HepG2 (cell line): ENCODE measurements around the gene MRRF. TPM values are rescaled to one million over a fixed set of nuclear protein-coding genes. Genes with fewer than 3 reads are reported as not detected.

Source experiments
- ATAC-seq: fragments of 200-7000 bp; cut with Tn5 transposase; 3 replicates; pipeline ENCODE4 v1.9.1; 2020; ENCODE audit warnings: mild to moderate bottlenecking, moderate library complexity
- BruUV-seq: library from RNA; stranded (reverse); fragments of 400-500 nt; replicated peaks from 2 replicates; lab custom pipeline; 2021; lab: Mats Ljungman, UMichigan
- CTCF ChIA-PET: fragments of 300-600 bp; formaldehyde crosslinking; extraction: SDS; loops from one replicate; lab custom pipeline; 2021; ENCODE audit warnings: low total read pairs, inconsistent platforms, low intra/inter-chr PET ratio; lab: Yijun Ruan, JAX
- POLR2A ChIA-PET: fragments of 350-600 bp; sonication (Branson Sonifier 250); formaldehyde crosslinking; loops from one replicate; lab custom pipeline; 2020; ENCODE audit warnings: antibody characterized with exemption, inconsistent platforms; lab: Yijun Ruan, JAX
- DNase-seq: peaks from one replicate; pipeline ENCODE4 v3.0.0-alpha.2; 2015; ENCODE audit warnings: low spot score
- FAIRE-seq: peaks from 3 replicates; lab custom pipeline; 2011; peaks lifted over from hg19 to GRCh38; lab: Jason Lieb, UNC
- H2AFZ ChIP-seq: one replicate; pipeline ENCODE4 v1.6.1; 2011; ENCODE audit warnings: low read length, inconsistent platforms
- H3K27ac ChIP-seq: fragments of 300-600 bp; 3 replicates; pipeline ENCODE4 v1.8.0; 2011; ENCODE audit warnings: mixed run types, mild to moderate bottlenecking, mixed read lengths, low read length, inconsistent platforms; ENCODE audit not compliant: insufficient read depth; ENCODE audit errors: extremely low read length
- H3K27me3 ChIP-seq, 2 experiments: fragments of 200-600 bp in 1 of 2; 2 replicates in 1 of 2; 3 replicates in 1 of 2; pipeline versions ENCODE4 v1.6.0 to v1.8.0; 2011; ENCODE audit warnings: low read length in 2 of 2, mild to moderate bottlenecking in 2 of 2, moderate library complexity in 2 of 2, inconsistent platforms in 1 of 2; ENCODE audit not compliant: insufficient read depth in 2 of 2, control insufficient read depth in 1 of 2
- H3K36me3 ChIP-seq, 2 experiments: fragments of 200-600 bp in 1 of 2; replicated peaks in 1 of 2; 2 replicates in 1 of 2; 3 replicates in 1 of 2; pipeline versions ENCODE4 v1.5.1 to v1.8.0; 2011; ENCODE audit warnings: low read length in 2 of 2, inconsistent platforms in 1 of 2; ENCODE audit not compliant: insufficient read depth in 2 of 2, control insufficient read depth in 1 of 2
- H3K4me1 ChIP-seq: 2 replicates; pipeline ENCODE4 v1.5.1; 2012; ENCODE audit warnings: low read length, inconsistent platforms; ENCODE audit not compliant: insufficient read depth
- H3K4me2 ChIP-seq: 2 replicates; pipeline ENCODE4 v1.6.0; 2011; ENCODE audit warnings: low read depth, low read length, inconsistent platforms
- H3K4me3 ChIP-seq, 3 experiments: fragments of 200-600 bp in 1 of 3; sonication (generic), shearing (Covaris generic) in 1 of 3; replicated peaks in 1 of 3; 2 replicates each; pipeline ENCODE4 v1.5.1; 2011 to 2016; ENCODE audit warnings: low read length in 3 of 3, inconsistent platforms in 2 of 3, low read depth in 2 of 3, mild to moderate bottlenecking in 2 of 3, control low read depth in 1 of 3, mixed read lengths in 1 of 3; ENCODE audit not compliant: insufficient read depth in 1 of 3
- H3K79me2 ChIP-seq: one replicate; pipeline ENCODE4 v1.6.1; 2011; ENCODE audit warnings: low read length, inconsistent platforms; ENCODE audit not compliant: insufficient read depth
- H3K9ac ChIP-seq: 2 replicates; pipeline ENCODE4 v1.6.0; 2011; ENCODE audit warnings: mild to moderate bottlenecking, low read depth, low read length, inconsistent platforms; ENCODE audit not compliant: insufficient read depth
- H3K9me3 ChIP-seq: 2 replicates; pipeline ENCODE4 v1.5.1; 2012; ENCODE audit warnings: mild to moderate bottlenecking, low read length
- H4K20me1 ChIP-seq: 2 replicates; pipeline ENCODE4 v1.6.0; 2011; ENCODE audit warnings: inconsistent platforms, mild to moderate bottlenecking, low read length, moderate library complexity; ENCODE audit not compliant: insufficient read depth
- CENPT ChIP-seq: sonication (generic); formaldehyde crosslinking; IDR thresholded peaks from 2 replicates; pipeline ENCODE4 v1.8.0; 2022; ENCODE audit warnings: low read depth, mild to moderate bottlenecking, moderate library complexity, missing genetic modification reagents
- FOSL2 ChIP-seq: sonication (generic); formaldehyde crosslinking; IDR thresholded peaks from 2 replicates; pipeline ENCODE4 v1.4.0; 2020; ENCODE audit warnings: missing genetic modification reagents
- GZF1 ChIP-seq: sonication (generic); formaldehyde crosslinking; IDR thresholded peaks from 2 replicates; pipeline ENCODE4 v1.5.1; 2020; ENCODE audit warnings: mild to moderate bottlenecking, missing genetic modification reagents
- NKX3-1 ChIP-seq: sonication (generic); formaldehyde crosslinking; IDR thresholded peaks from 2 replicates; pipeline ENCODE4 v1.5.0; 2020; ENCODE audit warnings: missing genetic modification reagents
- PCBP1 ChIP-seq: fragments of 200-400 bp; formaldehyde crosslinking; IDR thresholded peaks from 2 replicates; pipeline ENCODE4 v1.6.1; 2017; ENCODE audit warnings: mild to moderate bottlenecking, low read depth, low read length, borderline replicate concordance
- XRCC5 ChIP-seq: fragments of 200-400 bp; formaldehyde crosslinking; optimal IDR thresholded peaks from 2 replicates; pipeline ENCODE3; 2017; ENCODE audit warnings: mild to moderate bottlenecking, low read length
- ZFY ChIP-seq: sonication (generic); formaldehyde crosslinking; IDR thresholded peaks from 2 replicates; pipeline ENCODE4 v1.4.0; 2020; ENCODE audit warnings: missing genetic modification reagents
- ZNF224 ChIP-seq: sonication (generic); formaldehyde crosslinking; IDR thresholded peaks from 2 replicates; pipeline ENCODE4 v1.5.0; 2020; ENCODE audit warnings: mild to moderate bottlenecking, missing genetic modification reagents
- ZNF263 ChIP-seq: sonication (generic); formaldehyde crosslinking; IDR thresholded peaks from 2 replicates; pipeline ENCODE4 v1.4.0; 2020; ENCODE audit warnings: missing genetic modification reagents
- ZNF343 ChIP-seq: sonication (generic); formaldehyde crosslinking; IDR thresholded peaks from 2 replicates; pipeline ENCODE4 v1.4.0; 2020; ENCODE audit warnings: mild to moderate bottlenecking, missing genetic modification reagents
- ZNF749 ChIP-seq: sonication (generic); formaldehyde crosslinking; IDR thresholded peaks from 2 replicates; pipeline ENCODE4 v1.8.0; 2022; ENCODE audit warnings: mild to moderate bottlenecking, missing genetic modification reagents, moderate library complexity, borderline replicate concordance
- ZNF780A ChIP-seq: sonication (generic); formaldehyde crosslinking; IDR thresholded peaks from 2 replicates; pipeline ENCODE4 v1.8.0; 2022; ENCODE audit warnings: mild to moderate bottlenecking, missing genetic modification reagents, moderate library complexity
- ZZZ3 ChIP-seq: sonication (generic); formaldehyde crosslinking; IDR thresholded peaks from 2 replicates; pipeline ENCODE4 v1.4.0; 2020; ENCODE audit warnings: missing genetic modification reagents, mild to moderate bottlenecking, borderline replicate concordance
- WGBS: methylation state at CpG from one replicate; pipeline ENCODE4 v1.1.6; 2017; ENCODE audit warnings: low lambda C conversion rate; 5-methylcytosine and 5-hydroxymethylcytosine counted together
- in situ Hi-C: cut with HindIII; loops from 2 replicates; pipeline ENCODE4 v1.10.0; 2017; ENCODE audit warnings: low pct_unique_long_range_greater_than_20kb; ENCODE audit not compliant: extremely low pct_ligation_motif_present
- intact Hi-C: fragments of 100-400 bp; cut with micrococcal nuclease; formaldehyde crosslinking; loops from one replicate; pipeline ENCODE4 v1.10.0; 2022; ENCODE audit not compliant: unreplicated experiment
- polyA plus RNA-seq, 8 experiments: library from polyadenylated mRNA; depleted of rRNA in 3 of 8; stranded (reverse) in 7 of 8; unstranded in 1 of 8; fragments of >200 nt; fragmentation: Illumina TruSeq in 4 of 8; extraction: Trizol in 4 of 8; gene quantifications; 2 replicates each; pipeline versions ENCODE4 v1.2.1 to v1.2.3, GENCODE V29; 2011 to 2016; ENCODE audit warnings: low read depth in 4 of 8, missing spikeins in 1 of 8, mixed read lengths in 1 of 8; ENCODE audit not compliant: insufficient read depth in 1 of 8
- total RNA-seq, 5 experiments: library from RNA; depleted of rRNA; stranded (reverse); fragments of >200 nt; fragmentation: Illumina TruSeq; extraction: Trizol; gene quantifications; 2 replicates each; pipeline ENCODE4 v1.2.3, GENCODE V29; 2016; ENCODE audit warnings: low read depth in 1 of 5
- TF ChIP-seq, protein P1 (sequence below): sonication (generic); formaldehyde crosslinking; IDR thresholded peaks from 2 replicates; pipeline ENCODE4 v1.5.0; 2020; ENCODE audit warnings: mild to moderate bottlenecking, missing genetic modification reagents
- TF ChIP-seq, protein P2 (sequence below): sonication (generic); formaldehyde crosslinking; IDR thresholded peaks from 2 replicates; pipeline ENCODE4 v1.8.1; 2022; ENCODE audit warnings: low read depth, mild to moderate bottlenecking, missing genetic modification reagents
- TF ChIP-seq, protein P3 (sequence below): IDR thresholded peaks from 2 replicates; pipeline ENCODE4 v1.6.1; 2016; ENCODE audit warnings: missing genetic modification reagents, missing compliant biosample characterization
- TF ChIP-seq, protein P4 (sequence below): sonication (generic); formaldehyde crosslinking; IDR thresholded peaks from 2 replicates; pipeline ENCODE4 v1.4.0; 2020; ENCODE audit warnings: mild to moderate bottlenecking, missing genetic modification reagents

Gene MRRF
- total and polyA plus RNA-seq, 2 of the 13 experiments (the other 11 are each of a cell fraction or from before 2014, with no cell fraction given) = 37.3 to 44.3 TPM

DNA sequence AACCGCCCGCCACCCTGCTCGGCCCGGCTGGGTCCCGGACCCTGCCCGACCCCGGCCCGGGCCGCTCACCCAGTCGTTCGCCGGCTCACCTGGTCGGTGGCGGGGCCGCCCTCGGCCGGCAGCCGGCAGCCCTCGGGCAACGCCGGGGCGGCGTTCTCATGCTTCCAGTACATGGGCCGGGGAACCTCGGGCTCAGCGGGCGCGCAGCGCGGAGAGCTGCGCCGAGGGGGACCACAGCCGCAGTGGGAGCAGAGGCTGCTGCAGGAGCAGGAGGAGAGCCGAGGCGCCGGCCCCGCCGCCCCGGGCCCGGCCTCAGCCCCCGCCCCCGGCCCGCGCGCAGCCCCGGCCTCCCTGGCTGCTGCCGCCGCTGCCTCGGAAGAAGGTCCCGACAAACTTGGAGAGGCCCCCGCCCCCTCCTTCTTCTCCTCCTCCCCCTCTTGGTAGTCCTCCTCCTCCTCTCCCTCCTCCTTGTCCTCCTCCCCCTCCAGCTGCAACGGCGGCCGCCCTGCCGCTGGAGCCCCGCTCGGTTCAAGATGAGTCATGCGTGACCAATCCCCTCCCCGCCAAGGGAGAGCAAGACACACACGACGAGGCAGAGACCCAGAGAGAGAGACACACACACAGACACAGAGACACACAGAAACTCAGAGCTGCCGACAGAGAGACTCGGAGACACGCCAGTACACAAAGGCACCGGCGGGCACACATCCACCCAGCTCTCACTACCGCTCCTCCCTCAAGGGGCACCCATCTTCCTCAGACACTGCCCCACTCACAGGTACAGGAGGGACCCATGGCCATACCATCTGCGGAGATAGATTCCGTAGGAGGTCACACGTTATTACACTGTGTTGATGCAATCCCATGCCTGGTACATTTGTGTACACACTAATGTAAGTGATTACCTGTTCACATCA lies 35.9 kb upstream of the MRRF start, which contains the start of gene LHX6:
Gene LHX6 (minus strand): TSS at position 390 of the 917 bp plus-strand sequence. CDS start 217 bp downstream, at position 173.
- peaks cover 15 to 86% of the 10 kb centered on the region in 2 experiments for H3K27me3 ChIP-seq
- H3K4me3 ChIP-seq = peak within 1 kb of the TSS; percentile 41 to 68 (median 59)
- H3K4me2 ChIP-seq = peak within 1 kb of the TSS; percentile 74
- no peak within 1 kb of the TSS for H2AFZ ChIP-seq
- H4K20me1 ChIP-seq = no peaks in the 10 kb centered on the region
- FAIRE-seq (no peak), ATAC-seq (peak; percentile 63), DNase-seq (no peak)
- peaks cover 6% of the 10 kb centered on the region; the same call in 1 of the 2 replicates for H3K4me1 ChIP-seq
- H3K9ac ChIP-seq = no peak within 1 kb of the TSS
- BruUV-seq = no TSS peak
- no peaks in the 10 kb centered on the region for H3K36me3 ChIP-seq
- H3K9me3 ChIP-seq = no peaks in the 10 kb centered on the region
- ChIA-PET POLR2A (interaction anchor here (1.5 kb wide), 1 partner anchor 36 kb away, joined by 3 read pairs; the partner anchor contains the start of genes MRRF and RBM18), CTCF (interaction anchor here (1.3 kb wide), 1 partner anchor 104 kb away, joined by 3 read pairs; no protein-coding TSS in a partner anchor)
- 2% methylated on average over 21 of the region's 70 CpGs for WGBS
- in situ Hi-C loops = no loop called here
- H3K27ac ChIP-seq = no peak within 1 kb of the TSS
- intact Hi-C loops = no loop called here
- H3K79me2 ChIP-seq = no peaks in the 10 kb centered on the region
- TF ChIP-seq, protein P1, sequence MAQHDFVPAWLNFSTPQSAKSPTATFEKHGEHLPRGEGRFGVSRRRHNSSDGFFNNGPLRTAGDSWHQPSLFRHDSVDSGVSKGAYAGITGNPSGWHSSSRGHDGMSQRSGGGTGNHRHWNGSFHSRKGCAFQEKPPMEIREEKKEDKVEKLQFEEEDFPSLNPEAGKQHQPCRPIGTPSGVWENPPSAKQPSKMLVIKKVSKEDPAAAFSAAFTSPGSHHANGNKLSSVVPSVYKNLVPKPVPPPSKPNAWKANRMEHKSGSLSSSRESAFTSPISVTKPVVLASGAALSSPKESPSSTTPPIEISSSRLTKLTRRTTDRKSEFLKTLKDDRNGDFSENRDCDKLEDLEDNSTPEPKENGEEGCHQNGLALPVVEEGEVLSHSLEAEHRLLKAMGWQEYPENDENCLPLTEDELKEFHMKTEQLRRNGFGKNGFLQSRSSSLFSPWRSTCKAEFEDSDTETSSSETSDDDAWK (CRISPR knock-in tag) = no peak
- TF ChIP-seq ZNF780A (no peak), ZNF749 (CRISPR knock-in tag) (no peak), FOSL2 (CRISPR knock-in tag) (peak; percentile 76), ZNF224 (no peak), ZFY (CRISPR knock-in tag) (no peak), ZNF263 (CRISPR knock-in tag) (peak; percentile 85), XRCC5 (peak; percentile 17), GZF1 (CRISPR knock-in tag) (no peak), ZZZ3 (CRISPR knock-in tag) (no peak), CENPT (no peak), ZNF343 (CRISPR knock-in tag) (no peak), PCBP1 (0 out of 2 replicates have a peak, but pooled peaks have one; percentile 35), NKX3-1 (CRISPR knock-in tag) (no peak)
- TF ChIP-seq, protein P2, sequence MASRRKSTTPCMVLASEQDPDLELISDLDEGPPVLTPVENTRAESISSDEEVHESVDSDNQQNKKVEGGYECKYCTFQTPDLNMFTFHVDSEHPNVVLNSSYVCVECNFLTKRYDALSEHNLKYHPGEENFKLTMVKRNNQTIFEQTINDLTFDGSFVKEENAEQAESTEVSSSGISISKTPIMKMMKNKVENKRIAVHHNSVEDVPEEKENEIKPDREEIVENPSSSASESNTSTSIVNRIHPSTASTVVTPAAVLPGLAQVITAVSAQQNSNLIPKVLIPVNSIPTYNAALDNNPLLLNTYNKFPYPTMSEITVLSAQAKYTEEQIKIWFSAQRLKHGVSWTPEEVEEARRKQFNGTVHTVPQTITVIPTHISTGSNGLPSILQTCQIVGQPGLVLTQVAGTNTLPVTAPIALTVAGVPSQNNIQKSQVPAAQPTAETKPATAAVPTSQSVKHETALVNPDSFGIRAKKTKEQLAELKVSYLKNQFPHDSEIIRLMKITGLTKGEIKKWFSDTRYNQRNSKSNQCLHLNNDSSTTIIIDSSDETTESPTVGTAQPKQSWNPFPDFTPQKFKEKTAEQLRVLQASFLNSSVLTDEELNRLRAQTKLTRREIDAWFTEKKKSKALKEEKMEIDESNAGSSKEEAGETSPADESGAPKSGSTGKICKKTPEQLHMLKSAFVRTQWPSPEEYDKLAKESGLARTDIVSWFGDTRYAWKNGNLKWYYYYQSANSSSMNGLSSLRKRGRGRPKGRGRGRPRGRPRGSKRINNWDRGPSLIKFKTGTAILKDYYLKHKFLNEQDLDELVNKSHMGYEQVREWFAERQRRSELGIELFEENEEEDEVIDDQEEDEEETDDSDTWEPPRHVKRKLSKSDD (CRISPR knock-in tag) = no peak
- TF ChIP-seq, protein P3, sequence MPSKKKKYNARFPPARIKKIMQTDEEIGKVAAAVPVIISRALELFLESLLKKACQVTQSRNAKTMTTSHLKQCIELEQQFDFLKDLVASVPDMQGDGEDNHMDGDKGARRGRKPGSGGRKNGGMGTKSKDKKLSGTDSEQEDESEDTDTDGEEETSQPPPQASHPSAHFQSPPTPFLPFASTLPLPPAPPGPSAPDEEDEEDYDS = no peak
- TF ChIP-seq, protein P4, sequence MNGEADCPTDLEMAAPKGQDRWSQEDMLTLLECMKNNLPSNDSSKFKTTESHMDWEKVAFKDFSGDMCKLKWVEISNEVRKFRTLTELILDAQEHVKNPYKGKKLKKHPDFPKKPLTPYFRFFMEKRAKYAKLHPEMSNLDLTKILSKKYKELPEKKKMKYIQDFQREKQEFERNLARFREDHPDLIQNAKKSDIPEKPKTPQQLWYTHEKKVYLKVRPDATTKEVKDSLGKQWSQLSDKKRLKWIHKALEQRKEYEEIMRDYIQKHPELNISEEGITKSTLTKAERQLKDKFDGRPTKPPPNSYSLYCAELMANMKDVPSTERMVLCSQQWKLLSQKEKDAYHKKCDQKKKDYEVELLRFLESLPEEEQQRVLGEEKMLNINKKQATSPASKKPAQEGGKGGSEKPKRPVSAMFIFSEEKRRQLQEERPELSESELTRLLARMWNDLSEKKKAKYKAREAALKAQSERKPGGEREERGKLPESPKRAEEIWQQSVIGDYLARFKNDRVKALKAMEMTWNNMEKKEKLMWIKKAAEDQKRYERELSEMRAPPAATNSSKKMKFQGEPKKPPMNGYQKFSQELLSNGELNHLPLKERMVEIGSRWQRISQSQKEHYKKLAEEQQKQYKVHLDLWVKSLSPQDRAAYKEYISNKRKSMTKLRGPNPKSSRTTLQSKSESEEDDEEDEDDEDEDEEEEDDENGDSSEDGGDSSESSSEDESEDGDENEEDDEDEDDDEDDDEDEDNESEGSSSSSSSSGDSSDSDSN = peak; percentile 24; the same call in 1 of the 2 replicates
